Naive thymus-derived CD8-positive, alpha-beta T cell (primary cell): ENCODE data around the gene DNMT3L. TPM values are rescaled to one million over a fixed set of nuclear protein-coding genes. Genes with fewer than 3 reads are reported as not detected.
"Not testable (repeated sequence)": the region's sequence is repeated elsewhere in the genome, so short reads cannot be mapped to it uniquely, and the experiment has no call there.

Source experiments
- ATAC-seq, 2 donors: fragments of 150-1000 bp; cut with Tn5 transposase in 1 of 2; sonication (Bioruptor Pico), chemical (Tn5 transposase) in 1 of 2; 1 replicate in 1 of 2; 2 replicates in 1 of 2; pipeline ENCODE4 v1.10.0; 2021; ENCODE audit warnings: mild to moderate bottlenecking in 2 of 2, moderate library complexity in 2 of 2
- POLR2A ChIA-PET: fragments of 350-600 bp; sonication (Branson Sonifier 250); formaldehyde crosslinking; loops from one replicate; lab custom pipeline; 2021; ENCODE audit warnings: antibody characterized with exemption; lab: Charles Lee
- DNase-seq, 10 donors: peaks; one replicate each; pipeline versions ENCODE4 v3.0.0 to v3.0.0-alpha.2; 2020 to 2022
- H3K27ac Mint-ChIP-seq, 10 donors: one replicate each; pipeline ENCODE4 v1.8.0; 2020 to 2022; ENCODE audit warnings: mild to moderate bottlenecking in 10 of 10, mixed read lengths in 10 of 10, moderate library complexity in 4 of 10, inconsistent platforms in 1 of 10
- H3K27me3 Mint-ChIP-seq, 5 donors: one replicate each; pipeline ENCODE4 v1.8.0; 2021 to 2022; ENCODE audit warnings: mixed read lengths in 5 of 5
- H3K36me3 Mint-ChIP-seq, 3 donors: one replicate each; pipeline ENCODE4 v1.8.0; 2020 to 2022; ENCODE audit warnings: mixed read lengths in 3 of 3, mild to moderate bottlenecking in 2 of 3, inconsistent platforms in 1 of 3
- H3K4me1 Mint-ChIP-seq, 4 donors: one replicate each; pipeline ENCODE4 v1.8.0; 2021 to 2022; ENCODE audit warnings: mixed read lengths in 4 of 4
- H3K4me3 Mint-ChIP-seq, 10 donors: one replicate each; pipeline ENCODE4 v1.8.0; 2020 to 2022; ENCODE audit warnings: mild to moderate bottlenecking in 10 of 10, mixed read lengths in 10 of 10, moderate library complexity in 6 of 10, inconsistent platforms in 1 of 10
- H3K9me3 Mint-ChIP-seq, 9 donors: one replicate each; pipeline ENCODE4 v1.8.0; 2020 to 2022; ENCODE audit warnings: mixed read lengths in 9 of 9, mild to moderate bottlenecking in 3 of 9, inconsistent platforms in 1 of 9, moderate library complexity in 1 of 9
- polyA plus RNA-seq, 3 donors: library from polyadenylated mRNA; unstranded; fragments of 300-500 nt; fragmentation: Illumina TruSeq; gene quantifications; one replicate each; pipeline ENCODE4 v1.2.3, GENCODE V29; 2021
- total RNA-seq, 8 experiments: library from RNA in 2 of 8; stranded (reverse) in 2 of 8; gene quantifications; one replicate each; pipeline ENCODE4 v1.2.3 and lab custom pipeline; 2021 to 2026

Gene DNMT3L
- total and polyA plus RNA-seq, 5 experiments from 2014 or later, result not detected

DNA sequence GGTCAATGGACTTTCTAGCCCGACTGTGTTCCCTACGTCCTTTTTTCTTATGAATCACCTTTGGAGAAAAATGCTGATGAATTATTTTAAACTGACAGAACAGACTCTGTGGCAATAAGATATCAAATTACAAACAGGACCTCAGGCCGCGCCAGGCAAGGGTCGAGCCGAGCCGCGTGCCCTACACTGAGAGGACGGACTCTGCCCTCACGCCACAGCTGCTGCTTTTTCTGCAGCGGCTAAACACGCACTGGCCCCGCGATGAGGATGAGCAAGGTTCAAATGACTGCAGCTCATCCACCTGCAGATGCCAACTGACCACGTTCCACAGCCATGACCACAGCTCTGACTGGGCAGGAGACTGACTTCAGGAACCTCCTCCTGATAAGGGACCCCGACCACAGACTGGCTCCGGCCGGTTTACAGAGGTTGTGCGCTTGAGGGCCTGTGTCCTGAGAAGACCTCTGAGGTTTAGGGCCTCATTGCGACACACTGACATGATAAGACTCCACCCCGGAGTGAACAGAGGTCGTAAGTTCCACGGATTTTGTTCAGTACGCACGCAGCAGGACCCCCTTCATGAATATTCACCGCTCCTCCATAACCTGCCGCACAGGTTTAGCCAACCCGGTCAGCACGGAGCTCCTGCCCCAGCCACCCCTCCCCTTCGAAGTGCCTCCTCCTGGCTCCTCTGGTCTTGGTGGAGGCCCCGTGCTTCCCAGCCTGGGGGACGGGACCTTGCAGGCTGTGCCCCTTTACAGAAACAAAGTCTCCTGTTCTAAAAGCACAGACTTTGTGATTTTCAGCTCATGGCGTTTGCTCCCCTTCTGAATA is 12.3 kb downstream of the DNMT3L start:
- H3K27me3 Mint-ChIP-seq, H3K27ac Mint-ChIP-seq, DNase-seq, POLR2A ChIA-PET, H3K36me3 Mint-ChIP-seq, H3K4me1 Mint-ChIP-seq, H3K9me3 Mint-ChIP-seq, H3K4me3 Mint-ChIP-seq, ATAC-seq: not testable (repeated sequence)

DNA sequence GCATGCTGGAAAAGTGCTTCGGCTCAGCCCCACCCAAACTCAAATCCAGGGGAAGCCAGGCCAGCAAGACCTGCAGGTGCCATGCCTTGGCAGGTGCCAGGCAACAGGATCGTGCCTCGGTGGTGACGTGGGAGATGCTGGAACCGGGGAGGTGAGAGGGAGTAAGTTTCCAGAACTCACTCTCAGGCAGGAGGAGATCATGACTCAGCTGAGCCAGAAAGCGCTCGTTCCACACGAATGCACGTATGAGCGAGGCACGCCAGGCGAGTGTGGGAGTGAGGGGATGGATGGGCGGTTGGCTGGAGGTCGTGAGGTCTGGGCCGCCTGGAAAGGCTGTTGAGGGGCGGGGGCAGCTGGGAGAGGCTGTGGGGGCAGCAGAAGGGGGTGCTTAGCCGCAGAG is 13.8 kb downstream of the DNMT3L start:
- H3K4me3 Mint-ChIP-seq, H3K27me3 Mint-ChIP-seq, ATAC-seq, H3K4me1 Mint-ChIP-seq, POLR2A ChIA-PET, H3K36me3 Mint-ChIP-seq, H3K27ac Mint-ChIP-seq, DNase-seq, H3K9me3 Mint-ChIP-seq: not testable (repeated sequence)

DNA sequence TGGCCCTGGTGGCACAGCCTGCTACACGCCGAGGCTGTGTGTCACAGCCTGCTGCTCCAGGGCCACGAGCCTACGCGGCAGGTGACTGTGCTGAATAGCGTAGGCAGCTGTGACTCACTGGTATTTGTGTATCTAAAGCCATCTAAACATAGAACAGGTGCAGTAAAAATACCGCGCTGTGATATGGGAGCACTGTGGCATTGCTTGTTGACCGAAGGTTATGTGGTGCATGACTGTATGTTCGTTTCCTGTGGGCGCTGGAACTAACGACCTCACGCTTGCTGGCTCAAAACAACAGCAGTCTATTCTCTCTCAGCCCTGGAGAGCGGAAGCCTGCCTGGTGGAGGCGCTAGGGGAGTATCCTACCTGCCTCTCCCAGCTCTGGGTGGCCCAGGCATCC is 17.7 kb downstream of the DNMT3L start:
- H3K9me3 Mint-ChIP-seq, H3K27ac Mint-ChIP-seq, H3K27me3 Mint-ChIP-seq, H3K4me1 Mint-ChIP-seq, DNase-seq, H3K4me3 Mint-ChIP-seq, POLR2A ChIA-PET, H3K36me3 Mint-ChIP-seq: not testable (repeated sequence)
- ATAC-seq, result peak; percentile 73 to 81

DNA sequence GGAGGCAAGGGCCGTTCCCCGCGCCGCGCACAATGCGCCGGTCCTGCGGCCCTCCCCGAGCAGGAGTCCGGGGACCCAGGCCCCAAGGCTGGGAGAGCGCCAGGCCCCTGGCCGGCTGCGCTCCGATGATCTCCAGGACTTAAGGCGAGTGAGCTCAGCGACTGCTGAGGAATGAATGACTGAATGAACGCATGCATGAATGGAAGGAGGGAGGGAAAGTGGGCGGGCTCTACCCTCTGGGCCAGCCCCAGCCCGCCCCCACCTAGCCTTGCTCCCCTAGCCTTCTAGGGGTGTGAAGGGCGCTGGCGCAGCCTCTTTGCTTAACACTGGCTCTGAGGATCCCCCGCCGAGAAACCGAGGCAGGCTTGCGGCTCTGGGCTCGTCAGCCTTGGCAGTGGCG is 20.4 kb downstream of the DNMT3L start:
- H3K4me3 Mint-ChIP-seq, POLR2A ChIA-PET, H3K9me3 Mint-ChIP-seq, H3K27me3 Mint-ChIP-seq, DNase-seq, H3K36me3 Mint-ChIP-seq, H3K4me1 Mint-ChIP-seq, H3K27ac Mint-ChIP-seq: not testable (repeated sequence)
- ATAC-seq, result peak; percentile 42 to 46

DNA sequence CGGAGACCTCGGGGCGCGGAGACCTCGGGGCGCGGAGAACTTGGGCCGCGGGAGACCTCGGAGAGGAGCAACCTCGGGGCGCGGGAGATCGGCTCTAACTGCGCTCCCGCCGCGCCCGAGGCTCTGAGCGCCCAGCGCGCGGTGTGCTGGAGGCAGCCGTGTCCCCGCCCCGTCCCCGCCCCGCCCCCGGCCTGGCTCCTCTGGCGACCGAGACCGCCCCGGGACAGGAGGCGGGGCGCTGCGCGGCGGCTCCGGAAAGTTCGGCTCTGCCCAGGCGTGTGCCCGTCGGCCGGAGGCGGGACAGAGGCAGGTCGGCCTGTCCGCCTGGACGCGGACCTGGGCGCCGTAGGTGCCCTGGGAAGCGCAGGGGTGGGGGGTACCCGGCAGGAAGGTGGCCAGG is 20.9 kb downstream of the DNMT3L start, which contains the start of gene ICOSLG:
Gene ICOSLG (minus strand): TSS at position 102 of the 400 bp plus-strand sequence. CDS start 126 bp downstream, outside the sequence.
- ATAC-seq, result peak; percentile 42 to 55
- POLR2A ChIA-PET, DNase-seq, H3K9me3 Mint-ChIP-seq, H3K27ac Mint-ChIP-seq, H3K4me3 Mint-ChIP-seq, H3K36me3 Mint-ChIP-seq, H3K27me3 Mint-ChIP-seq, H3K4me1 Mint-ChIP-seq: not testable (repeated sequence)

DNA sequence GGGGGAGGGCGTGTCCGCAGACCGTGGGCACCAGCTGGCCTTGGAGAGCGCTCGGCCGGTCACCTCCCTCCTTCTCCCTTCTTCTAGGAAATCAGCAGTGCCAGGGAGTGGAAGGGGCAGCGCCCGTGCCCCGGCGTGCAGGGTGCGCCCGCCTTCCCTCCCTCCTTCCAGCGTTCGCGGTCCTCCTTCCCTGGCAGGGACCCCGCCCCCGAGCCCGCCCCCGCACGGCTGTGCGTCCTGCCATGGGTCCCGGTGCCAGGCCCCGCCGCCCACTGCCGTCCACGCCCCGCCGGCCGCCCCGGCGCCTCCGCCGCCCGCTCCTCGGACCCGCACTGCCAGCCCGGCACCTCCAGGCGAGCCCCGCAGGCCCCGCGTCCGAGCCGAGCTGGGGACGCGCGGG is 21.3 kb downstream of the DNMT3L start:
- H3K27me3 Mint-ChIP-seq, H3K27ac Mint-ChIP-seq, H3K4me3 Mint-ChIP-seq, DNase-seq, H3K36me3 Mint-ChIP-seq, H3K9me3 Mint-ChIP-seq, POLR2A ChIA-PET, H3K4me1 Mint-ChIP-seq: not testable (repeated sequence)
- peak in 1 of 2 donors; percentile 8 for ATAC-seq

DNA sequence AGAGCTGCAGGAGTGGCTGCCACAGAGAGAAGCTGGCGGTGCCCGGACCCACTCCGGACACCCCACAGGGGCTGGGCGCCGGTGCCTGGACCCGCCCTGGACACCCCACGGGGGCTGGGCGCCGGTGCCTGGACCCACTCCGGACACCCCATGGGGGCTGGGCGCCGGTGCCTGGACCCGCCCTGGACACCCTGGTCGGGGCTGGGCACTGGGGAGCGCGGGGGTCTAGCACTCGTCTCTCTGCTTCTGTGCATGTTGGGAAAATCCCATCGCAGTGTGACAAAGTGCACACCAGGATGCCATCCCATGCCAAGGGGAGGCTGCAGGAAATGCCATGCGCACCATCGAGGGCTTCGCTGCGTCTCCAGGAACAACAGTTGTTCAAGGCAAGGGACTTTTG is 32.1 kb downstream of the DNMT3L start:
- H3K9me3 Mint-ChIP-seq, result not testable (repeated sequence)

DNA sequence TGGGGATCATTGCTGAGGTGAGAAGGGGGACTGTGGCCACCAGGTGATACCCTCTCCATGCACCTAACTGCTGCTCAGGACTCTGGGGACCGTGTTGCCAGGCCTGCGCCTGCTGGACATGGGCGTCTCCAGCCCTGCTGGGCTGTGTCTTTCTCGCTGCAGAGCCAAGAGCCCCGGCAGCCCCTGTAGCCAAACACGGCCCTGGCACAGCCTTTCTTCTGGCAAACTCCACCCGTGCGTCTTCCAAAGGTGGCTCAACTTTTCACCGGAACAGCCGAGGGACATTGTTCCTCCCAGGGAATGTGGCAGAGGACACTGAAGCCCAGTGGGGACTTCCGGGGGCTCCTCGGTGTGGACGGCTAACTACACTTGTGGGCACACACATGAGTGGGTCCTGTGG is 33.6 kb downstream of the DNMT3L start:
- POLR2A ChIA-PET, H3K36me3 Mint-ChIP-seq, H3K4me1 Mint-ChIP-seq, ATAC-seq, H3K9me3 Mint-ChIP-seq, H3K27me3 Mint-ChIP-seq, H3K27ac Mint-ChIP-seq, H3K4me3 Mint-ChIP-seq, DNase-seq: not testable (repeated sequence)

More for the DNA sequence above, 32.1 kb downstream of the DNMT3L start:
- H3K27me3 Mint-ChIP-seq, H3K27ac Mint-ChIP-seq, DNase-seq, H3K36me3 Mint-ChIP-seq, H3K4me3 Mint-ChIP-seq, POLR2A ChIA-PET, H3K4me1 Mint-ChIP-seq, ATAC-seq: not testable (repeated sequence)

DNA sequence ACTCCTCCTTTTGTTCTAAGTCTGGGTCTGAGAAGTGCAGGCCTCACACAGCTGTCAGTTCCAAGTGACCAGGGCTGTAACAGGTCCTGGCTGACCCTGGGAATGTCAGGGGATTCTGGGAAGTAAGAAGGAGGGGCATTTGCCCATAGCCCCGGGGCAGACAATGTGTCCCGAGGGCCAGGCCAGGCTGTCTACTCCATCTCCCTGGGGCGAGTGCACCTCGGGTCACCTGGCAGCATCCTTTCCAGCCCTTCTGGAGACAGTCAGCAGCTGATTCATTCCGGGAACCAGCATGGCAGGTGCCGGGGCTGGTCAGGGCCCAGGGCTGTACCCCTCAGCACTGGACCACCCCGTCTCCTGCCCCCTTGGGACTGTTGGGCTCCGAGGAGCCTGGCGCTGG is 34.1 kb downstream of the DNMT3L start:
- H3K27me3 Mint-ChIP-seq, ATAC-seq, DNase-seq, H3K4me3 Mint-ChIP-seq, H3K4me1 Mint-ChIP-seq, H3K27ac Mint-ChIP-seq, H3K36me3 Mint-ChIP-seq, H3K9me3 Mint-ChIP-seq, POLR2A ChIA-PET: not testable (repeated sequence)

DNA sequence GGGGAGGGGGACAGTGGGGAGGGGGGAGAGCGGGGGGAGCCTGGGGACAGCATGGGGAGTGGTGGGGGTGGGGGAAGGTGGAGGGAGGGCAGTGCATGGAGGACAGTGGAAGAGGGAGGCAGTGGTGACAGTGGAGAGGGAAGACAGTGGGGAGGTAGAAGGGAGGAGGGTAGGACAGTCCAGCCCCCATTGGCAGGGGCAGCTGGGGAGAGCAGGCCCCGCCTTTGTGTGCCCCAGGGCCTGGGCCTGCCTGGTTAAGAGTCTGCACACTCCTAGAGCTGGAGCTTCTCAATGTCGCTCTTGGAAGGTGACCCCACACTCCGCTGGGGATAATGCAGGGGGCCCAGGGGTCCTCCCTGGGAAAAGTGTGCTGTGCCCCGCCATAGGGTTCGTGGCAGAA is 36.1 kb downstream of the DNMT3L start:
- H3K27me3 Mint-ChIP-seq, H3K27ac Mint-ChIP-seq, ATAC-seq, DNase-seq, H3K9me3 Mint-ChIP-seq, H3K4me3 Mint-ChIP-seq, H3K36me3 Mint-ChIP-seq, POLR2A ChIA-PET, H3K4me1 Mint-ChIP-seq: not testable (repeated sequence)

DNA sequence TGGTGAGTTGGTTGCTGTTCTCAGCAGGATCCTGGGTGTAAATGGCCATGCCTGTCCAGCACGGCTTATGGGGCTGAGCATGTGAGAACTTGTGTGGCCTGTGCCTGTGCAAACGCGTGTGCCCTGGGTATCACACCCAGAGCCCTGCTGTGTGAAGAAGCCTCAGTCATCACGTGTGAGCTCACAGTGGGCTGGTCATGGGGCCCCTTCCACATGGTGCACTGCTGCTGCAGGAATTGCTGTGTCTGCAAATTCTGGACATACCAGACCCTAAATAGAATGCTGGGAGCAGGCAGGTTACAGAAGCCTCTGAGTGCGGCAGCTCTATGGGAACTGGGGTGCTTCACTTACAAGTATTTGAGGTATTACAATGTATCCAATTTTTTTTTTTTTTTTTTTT is 38.4 kb downstream of the DNMT3L start:
- H3K27me3 Mint-ChIP-seq, H3K4me1 Mint-ChIP-seq, DNase-seq, POLR2A ChIA-PET, H3K4me3 Mint-ChIP-seq, H3K9me3 Mint-ChIP-seq, ATAC-seq, H3K27ac Mint-ChIP-seq, H3K36me3 Mint-ChIP-seq: not testable (repeated sequence)

DNA sequence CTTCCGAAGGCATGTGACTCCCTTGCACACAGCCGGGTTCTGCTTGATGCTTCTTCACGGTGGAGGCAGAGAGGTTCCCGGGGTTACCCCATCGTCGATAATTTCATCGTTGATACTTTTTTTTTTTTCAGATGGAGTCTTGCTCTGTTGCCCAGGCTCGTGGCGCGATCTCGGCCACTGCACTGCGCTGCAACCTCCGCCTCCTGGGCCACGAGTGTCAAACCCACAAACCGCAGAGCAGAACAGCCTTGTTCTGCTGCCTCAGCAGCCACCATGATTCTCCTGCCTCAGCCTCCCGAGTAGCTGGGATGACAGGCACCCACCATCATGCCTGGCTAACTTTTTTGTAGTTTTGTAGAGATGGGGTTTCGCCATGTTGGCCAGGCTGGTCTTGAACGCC is 41.0 kb downstream of the DNMT3L start:
- POLR2A ChIA-PET, H3K9me3 Mint-ChIP-seq, ATAC-seq, H3K4me1 Mint-ChIP-seq, H3K27me3 Mint-ChIP-seq, H3K36me3 Mint-ChIP-seq, DNase-seq, H3K4me3 Mint-ChIP-seq, H3K27ac Mint-ChIP-seq: not testable (repeated sequence)

DNA sequence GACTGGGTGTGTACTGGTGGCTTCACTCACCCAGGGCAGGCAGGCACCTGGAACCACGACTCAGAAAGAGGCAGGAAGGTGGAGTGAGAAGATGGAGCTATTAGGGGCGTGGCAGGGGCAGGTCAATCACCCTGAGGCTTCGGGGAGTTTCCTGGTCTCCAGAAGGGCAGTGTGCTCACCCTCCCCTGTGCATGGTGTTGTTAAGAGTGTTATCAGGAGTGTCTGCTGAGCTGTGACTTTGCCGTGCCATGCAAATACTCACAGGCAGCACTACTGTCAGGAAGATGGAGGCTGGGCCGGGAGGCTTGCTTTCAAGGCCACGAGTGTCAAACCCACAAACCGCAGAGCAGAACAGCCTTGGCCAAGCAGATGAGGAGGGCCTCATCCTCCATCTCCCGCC is 43.2 kb downstream of the DNMT3L start:
- H3K27ac Mint-ChIP-seq, ATAC-seq, H3K4me1 Mint-ChIP-seq, H3K36me3 Mint-ChIP-seq, H3K9me3 Mint-ChIP-seq, POLR2A ChIA-PET, H3K4me3 Mint-ChIP-seq, DNase-seq, H3K27me3 Mint-ChIP-seq: not testable (repeated sequence)

DNA sequence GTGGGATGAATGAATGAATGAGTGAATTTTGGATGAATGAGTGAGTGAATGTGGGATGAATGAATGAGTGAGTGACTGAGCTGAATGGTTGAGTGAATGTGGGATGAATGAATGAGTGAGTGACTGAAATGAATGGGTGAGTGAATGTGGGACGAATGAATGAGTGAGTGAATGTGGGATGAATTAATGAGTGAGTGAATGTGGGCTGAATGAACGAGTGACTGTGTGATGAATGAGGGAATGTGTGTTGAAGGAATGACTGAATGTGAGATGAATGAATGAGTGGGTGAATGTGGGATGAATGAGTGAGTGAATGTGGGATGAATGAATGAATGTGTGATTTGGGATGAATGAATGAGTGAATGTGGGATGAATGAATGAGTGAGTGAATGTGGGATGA is 49.7 kb downstream of the DNMT3L start:
- H3K36me3 Mint-ChIP-seq, POLR2A ChIA-PET, ATAC-seq, H3K9me3 Mint-ChIP-seq, H3K4me3 Mint-ChIP-seq, H3K27me3 Mint-ChIP-seq, H3K4me1 Mint-ChIP-seq, DNase-seq: not testable (repeated sequence)
- peak overlapping the region in 4 of 10 donors; percentile 36 to 77 (median 60) for H3K27ac Mint-ChIP-seq
